ENCODE results near the gene MAGI2.
"Not testable (repeated sequence)": the region's sequence is repeated elsewhere in the genome, so short reads cannot be mapped to it uniquely, and the experiment has no call there.

Gene MAGI2

GRCh38 chr7:78383096-78383880 lies 1070.2 kb downstream of the MAGI2 start:
- DNase-seq = no peak

DNA sequence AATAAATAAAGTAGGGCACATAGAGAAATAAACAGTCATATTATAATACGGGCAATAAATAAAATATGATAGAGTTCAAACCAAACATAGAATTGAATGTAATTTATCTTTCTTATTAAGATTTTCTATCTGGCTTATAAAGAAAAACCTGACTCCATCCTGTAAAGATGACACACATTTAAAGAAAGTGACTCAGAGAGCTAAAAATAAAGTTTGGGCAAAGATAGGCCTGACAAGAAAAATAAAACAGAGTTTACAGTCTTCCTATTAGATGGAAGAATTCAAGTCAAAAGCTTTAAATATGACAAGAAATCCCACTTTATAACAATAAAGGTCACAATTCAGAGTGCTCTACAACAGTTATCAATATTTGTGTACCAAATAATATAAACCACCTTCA lies 1074.3 kb downstream of the MAGI2 start:
- no peak for DNase-seq

DNA sequence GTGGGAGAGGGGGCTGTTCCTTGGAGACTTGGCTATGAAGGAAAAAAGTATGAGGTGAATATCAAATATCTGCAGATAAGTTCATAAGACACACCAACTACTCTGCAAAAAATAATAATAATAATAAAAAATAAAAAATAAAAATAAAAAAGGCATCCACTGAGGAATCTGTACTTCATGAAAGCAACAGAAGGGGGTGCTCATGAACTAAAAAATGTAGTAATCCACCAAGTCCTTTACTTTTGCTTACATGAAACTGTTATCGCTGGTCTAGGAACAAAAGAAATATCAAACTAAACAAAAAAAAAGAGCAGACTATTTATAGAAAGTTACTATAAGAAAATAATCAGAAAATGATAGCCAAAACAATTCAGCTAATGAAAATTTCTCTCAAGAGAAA lies 1075.9 kb downstream of the MAGI2 start:
- no peak for DNase-seq

DNA sequence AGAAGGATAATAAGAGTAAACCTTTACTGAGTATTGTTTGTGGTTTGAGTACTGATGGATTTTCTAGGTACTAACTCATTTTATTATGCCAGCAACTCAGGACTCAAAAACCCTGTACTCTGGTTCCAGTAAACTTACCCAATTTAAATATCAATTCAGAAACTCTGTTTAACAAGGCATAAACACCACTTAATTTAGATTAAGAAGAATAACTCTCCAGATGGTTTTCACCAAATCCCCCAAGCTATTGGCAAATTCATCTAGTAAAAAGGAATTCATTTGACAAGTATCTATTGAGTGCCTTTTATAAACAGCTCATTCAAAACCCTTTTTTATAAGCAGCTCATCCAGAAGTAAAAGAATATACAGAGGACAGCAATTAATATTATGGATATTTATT lies 1082.5 kb downstream of the MAGI2 start:
- no peak for DNase-seq

- DNase-seq = no peak
These were observed 1084.7 kb downstream of the MAGI2 start for GRCh38 chr7:78368771-78369170.

GRCh38 chr7:78367280-78367773 lies 1086.1 kb downstream of the MAGI2 start:
- DNase-seq = no peak

GRCh38 chr7:78363866-78364265 lies 1089.6 kb downstream of the MAGI2 start:
- DNase-seq = no peak

DNA sequence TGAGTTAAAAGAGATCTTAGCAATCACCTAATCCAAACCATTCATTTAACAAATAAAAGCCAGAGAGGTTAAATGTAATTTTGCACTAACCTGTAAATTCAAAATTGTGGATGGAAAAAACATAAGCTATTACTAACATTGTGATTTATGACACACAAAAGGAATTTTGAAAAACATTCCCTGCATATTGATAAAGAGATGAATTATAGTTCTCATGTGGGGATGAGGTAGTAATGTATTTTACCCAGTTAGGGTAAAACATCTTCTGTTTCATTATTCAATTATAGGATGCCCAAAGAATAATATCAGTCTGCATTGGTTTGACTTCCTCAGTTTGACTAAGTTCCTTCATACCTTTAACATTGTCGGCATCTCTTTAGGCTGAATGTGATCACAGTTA lies 1093.6 kb downstream of the MAGI2 start:
- no peak for DNase-seq

GRCh38 chr7:78357709-78358108 lies 1095.8 kb downstream of the MAGI2 start:
- DNase-seq = no peak

GRCh38 chr7:78355834-78356233 lies 1097.6 kb downstream of the MAGI2 start:
- DNase-seq = no peak

DNA sequence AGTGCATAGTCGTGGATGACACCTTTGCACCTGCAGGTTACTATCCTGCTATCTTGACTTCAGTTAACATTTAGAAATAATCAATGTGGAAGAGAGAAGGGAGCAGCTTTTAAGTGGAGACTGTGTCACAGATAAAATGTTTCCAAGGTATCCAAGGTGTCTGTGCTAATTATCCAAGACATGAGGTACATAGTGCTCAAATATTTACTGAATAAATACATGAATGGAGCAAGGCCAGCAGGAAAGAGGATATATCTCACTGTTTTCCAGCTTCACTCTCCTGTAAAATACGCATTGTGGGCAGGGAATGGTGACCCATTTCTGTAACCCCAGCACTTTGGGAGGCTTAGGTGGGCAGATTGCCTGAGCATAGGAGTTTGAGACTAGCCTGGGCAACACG lies 1102.5 kb downstream of the MAGI2 start:
- DNase-seq = no peak

GRCh38 chr7:78350391-78350790 lies 1103.1 kb downstream of the MAGI2 start:
- no peak for DNase-seq

DNA sequence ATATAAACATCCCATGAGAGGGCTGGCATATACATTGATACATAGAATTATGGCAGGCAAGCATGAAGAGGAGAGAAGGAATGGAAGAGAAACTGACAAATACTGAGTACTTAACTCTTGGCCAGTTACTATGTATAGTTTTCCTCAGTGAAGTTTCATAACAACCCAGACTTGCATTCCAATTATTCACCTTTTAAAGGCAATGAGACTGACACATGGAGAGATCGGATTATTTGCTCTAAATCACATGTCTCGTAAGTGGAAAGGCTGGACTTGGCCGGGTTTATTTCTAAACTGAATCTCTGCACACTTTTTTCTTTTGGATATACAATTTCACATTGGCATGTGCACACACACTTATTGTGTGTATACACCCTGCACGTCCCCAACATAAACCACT lies 1106.6 kb downstream of the MAGI2 start:
- no peak for DNase-seq

GRCh38 chr7:78345979-78346378 lies 1107.5 kb downstream of the MAGI2 start:
- no peak for DNase-seq

GRCh38 chr7:78345293-78345911 lies 1108.1 kb downstream of the MAGI2 start:
- no peak for DNase-seq

DNA sequence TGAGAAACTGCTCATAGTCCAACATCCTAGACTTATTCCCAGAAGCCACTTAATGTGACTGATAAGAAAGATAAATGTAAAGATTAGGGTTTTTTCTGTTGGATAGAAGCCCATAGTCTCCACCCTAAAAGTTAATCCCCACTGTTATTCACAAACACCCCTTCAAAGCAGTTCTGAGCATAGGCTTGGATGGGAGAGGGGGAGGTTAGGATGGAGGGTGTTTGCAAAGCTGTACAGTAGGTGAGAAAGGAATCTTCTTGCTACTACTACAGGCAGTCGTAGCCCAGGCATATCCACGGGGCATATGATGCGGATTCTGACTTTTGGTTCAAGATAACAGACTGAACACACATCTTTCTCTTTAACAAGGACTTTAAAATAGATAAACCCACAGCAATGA lies 1119.0 kb downstream of the MAGI2 start:
- DNase-seq = no peak

- DNase-seq = no peak
These were observed 1119.7 kb downstream of the MAGI2 start for GRCh38 chr7:78333530-78334425.

DNA sequence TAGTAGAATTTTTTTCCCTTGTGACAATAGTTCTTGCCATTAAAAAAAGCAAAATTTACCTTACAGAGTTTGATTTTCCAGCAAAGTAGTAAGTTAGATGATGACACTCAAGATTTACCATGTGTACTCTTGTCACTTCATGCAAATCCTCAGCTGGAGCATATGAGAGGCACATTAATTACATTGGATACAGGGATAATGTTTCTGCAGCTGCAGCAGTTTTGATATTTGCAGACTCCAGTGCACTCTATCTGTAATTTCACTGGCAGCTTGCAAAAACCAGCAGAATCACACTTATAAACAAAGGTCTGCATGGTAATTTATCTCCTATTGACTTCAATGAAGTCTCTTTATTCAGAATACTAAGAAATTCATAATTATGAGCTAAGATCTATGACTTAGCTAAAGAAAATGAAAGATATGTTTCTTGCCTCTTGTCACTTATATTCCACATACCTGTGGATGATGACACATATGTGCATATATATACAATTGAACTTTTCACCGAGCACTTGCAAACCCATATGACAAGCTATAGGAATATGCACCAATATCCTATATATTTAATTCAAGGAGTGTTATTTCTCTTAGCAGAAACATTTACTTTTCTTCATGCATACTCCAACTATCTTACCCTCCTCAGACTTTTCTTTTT lies 1124.3 kb downstream of the MAGI2 start:
- no peak for DNase-seq

DNA sequence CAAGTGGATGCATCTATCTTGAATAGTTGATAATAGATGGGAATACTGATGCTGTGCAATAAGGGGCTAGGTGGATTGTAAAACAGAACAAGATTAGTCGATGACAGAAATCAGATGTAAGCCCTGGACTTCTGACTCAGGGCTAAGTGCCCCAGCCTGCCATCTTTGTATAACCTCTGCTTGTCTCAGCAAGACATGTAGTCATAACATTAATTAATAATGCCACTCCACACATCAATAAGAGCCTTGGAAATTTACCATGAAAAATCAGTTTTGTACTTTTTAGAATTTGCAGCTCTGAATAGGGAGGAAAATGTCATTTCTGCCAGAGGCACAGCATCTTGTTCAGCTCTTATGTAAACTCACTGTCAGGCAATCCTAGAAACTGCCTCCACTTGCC lies 1125.7 kb downstream of the MAGI2 start:
- no peak for DNase-seq

DNA sequence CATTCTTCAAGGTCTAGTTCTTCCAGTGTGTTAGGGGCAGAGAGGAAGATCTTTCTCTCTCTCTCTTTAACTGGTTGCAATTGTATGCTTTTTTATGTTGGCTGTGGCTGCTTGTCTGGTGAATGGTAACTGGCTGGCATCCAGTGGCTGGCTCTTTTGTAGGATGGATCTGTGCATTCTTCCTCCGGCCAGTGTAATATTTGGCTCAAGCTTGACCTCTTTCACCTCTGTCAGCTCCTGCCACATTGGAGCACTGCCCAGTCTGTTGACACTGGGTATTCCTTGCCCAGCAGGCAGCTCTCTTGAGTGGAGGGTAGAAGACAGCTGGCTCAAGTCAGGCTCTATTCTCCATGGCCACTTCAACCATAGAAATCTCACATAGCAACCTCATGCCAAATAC lies 1126.6 kb downstream of the MAGI2 start:
- no peak for DNase-seq

GRCh38 chr7:78326189-78326588 lies 1127.3 kb downstream of the MAGI2 start:
- DNase-seq = peak; percentile 69

DNA sequence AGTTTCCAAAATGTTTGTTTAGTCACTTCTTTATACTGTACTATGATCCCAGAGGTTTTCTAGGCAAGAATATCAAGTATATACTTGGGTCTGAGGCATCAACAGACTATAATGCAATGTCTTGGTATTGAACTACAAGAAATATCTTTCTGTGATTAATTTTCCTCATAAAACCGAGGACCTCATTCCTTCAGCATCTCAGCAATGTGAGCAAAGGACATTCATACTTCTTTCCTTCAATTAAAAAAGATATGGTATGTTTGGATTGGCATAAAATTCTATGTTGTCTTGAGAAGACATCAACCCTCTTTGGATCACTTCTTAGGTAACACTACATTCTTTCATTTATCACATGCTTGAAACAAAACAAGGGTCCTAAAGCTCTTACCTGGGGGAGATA lies 1130.3 kb downstream of the MAGI2 start:
- no peak for DNase-seq

DNA sequence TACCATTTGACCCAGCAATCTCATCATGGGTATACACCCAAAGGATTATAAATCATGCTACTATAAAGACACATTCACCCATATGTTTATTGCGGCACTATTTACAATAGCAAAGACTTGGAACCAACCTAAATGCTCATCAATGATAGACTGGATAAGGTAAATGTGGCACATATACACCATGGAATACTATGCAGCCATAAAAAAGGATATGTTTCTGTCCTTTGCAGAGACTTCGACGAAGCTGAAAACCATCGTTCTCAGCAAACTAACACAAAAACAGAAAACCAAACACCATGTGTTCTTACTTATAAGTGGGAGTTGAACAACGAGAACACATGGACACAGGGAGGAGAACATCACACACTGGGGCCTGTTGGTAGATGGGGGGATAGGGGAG lies 1131.2 kb downstream of the MAGI2 start:
- not testable (repeated sequence) for DNase-seq

Measured in islet precursor cell (in vitro differentiated cells).